ENCODE results near the gene EFHD2.
"Not testable (repeated sequence)": the region's sequence is repeated elsewhere in the genome, so short reads cannot be mapped to it uniquely, and the experiment has no call there.

The EFHD2 gene

DNA sequence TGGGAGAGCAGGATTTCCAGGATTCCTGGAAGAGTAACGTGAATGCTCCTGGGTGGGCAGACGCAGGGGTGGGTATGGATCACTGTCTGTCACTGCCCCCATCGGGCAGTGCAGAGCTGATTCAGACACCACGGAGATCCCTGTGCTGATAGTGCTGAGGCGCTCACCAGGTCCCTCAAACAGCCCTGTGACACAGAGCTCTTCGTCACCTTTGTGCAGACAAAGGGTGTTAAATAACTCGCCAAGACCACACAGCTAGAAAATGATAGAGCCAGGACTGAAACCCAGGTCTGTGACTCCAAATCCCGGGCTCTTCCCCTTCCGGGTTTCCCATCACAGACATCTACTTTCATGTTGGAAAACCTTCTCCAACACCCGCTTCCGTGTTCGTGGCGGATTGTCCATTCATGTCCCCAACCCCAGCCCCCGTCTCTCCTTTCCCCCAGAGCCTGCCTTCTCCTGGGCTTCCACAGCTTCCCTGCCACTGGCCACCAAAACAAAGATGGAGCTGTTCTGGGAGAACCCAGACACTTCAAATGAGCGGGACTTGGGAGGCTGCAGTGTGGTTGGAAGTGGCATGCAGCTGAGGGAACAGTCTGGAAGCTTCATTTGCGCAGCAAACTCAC is 2.6 kb downstream of the EFHD2 start:
- no peak for DNase-seq (ENCODE audit: low read depth)

DNA sequence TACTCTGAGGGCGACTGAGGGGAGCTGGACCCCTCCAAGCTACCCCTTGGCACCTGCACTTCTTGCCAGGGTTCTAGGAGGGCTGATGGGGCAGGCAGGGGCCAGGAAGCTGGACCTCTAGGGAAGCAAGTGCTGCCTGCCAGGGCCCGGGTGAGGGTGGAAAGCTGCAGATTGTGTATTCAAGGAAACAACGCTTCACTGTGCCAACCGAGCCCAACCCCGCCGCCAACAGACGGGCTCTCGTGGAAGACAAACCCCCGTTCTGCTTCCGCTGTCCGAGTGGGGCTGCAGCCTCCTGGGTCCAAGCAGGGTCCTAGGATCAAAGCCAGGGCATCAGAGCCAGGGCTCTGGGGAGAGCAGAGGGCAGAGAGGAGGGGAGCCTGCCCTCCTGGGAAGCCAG is 3.2 kb downstream of the EFHD2 start:
- no peak for DNase-seq (ENCODE audit: low read depth)

DNA sequence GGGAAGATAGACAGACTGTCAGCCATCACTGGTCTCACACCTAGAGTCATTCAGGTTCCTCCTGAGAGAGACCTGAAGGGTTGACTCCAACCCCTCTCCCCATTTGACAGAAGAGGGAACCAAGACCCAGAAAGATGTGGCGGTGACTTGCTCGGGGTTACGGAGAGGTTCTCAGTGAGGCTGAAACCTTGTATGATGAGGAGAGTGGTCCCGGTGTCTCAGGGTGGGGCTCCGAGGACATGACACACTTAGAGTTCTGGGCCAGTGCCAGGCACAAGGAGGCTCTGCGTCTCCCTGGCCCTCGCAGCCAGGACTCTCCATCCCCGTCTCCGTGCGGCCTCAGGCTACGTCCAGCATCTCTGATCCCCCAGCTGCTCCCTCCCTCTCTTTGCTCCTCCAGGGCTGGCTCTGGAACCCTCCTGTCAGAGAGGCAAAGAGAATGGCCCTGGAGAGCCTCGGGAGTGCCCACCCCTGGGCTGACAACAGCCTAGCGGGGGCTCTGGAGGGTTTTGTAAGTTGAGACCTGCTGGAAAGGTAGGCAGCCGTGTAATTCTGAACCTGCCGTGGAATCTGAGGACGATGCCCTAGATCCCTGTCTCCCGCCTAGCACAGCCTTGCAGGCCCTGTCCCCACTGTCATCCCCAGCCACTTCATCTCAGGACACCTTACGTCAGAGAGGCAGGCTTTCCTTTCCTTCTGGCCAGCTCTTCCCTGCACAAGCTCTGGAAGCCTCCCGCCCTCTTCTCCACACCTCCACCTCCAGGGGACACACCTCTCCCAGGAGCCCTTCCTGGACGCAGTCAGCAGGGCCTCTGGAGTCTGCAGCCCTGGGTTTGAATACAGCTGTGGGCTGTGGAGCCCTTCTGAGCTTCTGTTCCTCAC is 4.1 kb downstream of the EFHD2 start:
- no peak for DNase-seq (ENCODE audit: low read depth)

DNA sequence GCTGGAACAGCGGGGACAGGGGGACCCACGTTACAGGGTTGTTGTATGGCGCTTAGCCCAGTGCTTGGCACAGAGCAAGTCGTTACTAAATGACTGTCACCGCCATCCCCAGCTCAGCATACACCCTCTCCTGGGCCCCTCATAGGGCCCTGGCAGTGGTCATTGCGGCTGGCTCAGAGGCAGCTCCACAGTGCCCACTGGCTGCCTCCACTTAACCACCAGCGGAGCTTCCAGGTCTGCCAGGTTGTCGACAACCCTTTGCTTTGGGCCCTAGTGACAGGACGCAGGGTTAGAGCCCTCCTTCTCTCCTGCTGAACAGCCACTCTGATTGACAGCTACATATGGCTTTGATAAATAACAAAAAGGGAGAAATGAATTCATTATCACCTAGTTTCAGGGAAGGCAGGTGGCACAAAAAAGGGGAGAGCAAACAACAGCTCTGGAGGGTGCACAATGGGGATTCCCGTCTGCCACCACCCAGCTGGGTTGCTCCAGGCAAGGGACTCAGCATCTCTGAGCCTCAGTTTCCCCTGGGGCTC is 4.8 kb downstream of the EFHD2 start:
- DNase-seq (ENCODE audit: low read depth) = no peak

DNA sequence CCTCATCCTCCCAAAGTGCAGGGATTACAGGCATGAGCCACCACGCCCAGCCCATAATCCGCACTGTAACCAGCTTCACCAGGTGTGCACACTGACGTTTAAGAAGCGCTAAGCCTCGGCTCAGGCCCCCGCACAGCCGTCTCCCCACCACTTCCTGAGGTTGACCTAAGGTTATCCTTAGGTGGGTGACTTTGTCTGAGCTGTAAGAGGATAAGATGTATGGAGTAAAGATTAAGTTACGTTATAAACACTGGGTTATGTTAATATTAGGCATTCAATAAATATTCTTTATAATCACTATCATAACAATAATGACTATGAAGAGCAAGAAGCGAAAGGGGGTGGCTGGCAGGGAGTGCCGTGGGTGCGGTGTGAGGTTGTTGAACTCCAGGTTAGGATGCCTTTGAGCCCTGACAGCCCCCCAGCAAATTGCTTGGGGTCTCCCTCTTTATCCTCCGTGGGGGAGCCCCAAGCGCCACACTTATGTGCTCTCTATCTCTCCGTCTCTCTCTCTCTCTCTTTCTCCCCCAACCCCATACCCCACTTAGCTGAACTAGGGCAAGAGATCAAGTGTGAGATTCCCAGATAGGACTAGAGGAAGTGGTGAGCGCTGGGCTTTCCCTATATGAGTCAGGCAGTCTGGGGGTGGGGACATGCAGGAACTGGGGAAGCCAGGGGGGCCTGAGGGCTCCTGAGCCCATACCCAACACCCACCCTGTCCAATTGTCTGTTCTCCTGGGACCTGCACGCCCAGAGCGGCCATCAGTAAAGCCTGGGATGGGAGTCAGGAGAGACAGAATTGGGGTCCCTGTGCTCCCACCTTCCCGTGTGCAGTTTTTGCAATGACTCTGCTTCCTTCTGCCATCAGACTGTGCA is 7.6 kb downstream of the EFHD2 start:
- no peak for DNase-seq (ENCODE audit: low read depth)

DNA sequence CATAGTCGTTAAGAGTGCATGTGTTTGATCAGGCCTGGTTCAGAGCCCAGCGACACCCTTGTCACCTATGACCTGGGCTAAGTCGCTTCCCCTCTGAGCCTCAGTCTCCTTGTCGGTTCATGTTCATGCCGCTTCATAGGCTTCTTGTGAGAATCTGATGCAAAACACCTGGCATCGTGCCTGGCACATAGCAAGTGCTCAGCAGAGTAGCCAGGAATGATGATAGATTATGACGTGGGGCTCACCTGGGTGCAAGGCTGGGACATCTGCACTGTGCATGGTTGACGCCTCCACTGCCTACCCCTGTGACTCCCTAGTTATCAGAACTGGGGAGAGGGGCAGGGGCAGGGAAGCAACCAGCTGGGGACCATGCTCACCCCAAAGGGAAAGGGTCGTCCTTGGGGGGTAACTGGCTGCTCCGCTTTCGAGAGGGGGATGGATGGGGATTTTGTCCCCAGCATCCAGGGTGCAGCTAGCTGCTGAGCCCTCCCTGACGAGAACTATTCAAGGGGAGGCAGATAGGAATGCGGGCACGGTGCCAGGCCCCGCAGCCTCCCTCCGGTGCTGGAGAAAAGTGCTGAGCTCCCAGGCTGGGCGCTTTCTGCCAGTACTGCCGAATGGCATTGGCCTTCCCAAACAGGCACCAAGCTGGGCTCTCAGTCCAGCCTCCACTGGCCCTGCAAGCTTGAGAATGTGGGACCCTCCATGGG is 9.3 kb downstream of the EFHD2 start:
- DNase-seq (ENCODE audit: low read depth) = no peak

DNA sequence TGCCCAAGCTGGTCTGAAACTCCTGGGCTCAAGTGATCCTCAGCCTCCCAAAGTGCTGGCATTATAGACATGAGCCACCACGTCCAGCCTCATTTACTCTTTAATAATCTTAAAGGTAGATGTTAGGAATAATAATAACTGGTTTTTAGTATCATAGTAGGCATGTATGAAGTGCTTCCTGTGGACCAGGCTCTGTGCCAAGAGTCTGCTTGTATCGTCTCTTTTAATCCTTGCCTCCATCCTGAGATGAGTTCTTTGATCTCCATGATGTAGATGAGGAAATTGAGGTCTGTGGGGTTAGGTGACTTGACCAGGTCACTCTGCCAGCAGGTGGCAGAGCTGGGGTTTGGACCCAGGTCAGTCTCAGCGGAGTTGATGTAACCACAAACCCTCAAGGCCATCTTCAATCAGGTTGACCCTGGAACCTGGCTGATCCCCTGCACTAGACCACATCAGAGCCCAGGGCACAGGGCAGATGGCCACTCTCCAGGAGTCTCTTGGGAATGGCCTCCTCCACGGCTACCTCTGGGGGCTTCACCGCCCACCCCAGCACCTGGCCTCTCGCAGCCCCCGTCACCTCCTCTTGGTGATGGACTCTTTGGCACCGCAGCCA is 11.3 kb downstream of the EFHD2 start:
- DNase-seq (ENCODE audit: low read depth) = no peak

DNA sequence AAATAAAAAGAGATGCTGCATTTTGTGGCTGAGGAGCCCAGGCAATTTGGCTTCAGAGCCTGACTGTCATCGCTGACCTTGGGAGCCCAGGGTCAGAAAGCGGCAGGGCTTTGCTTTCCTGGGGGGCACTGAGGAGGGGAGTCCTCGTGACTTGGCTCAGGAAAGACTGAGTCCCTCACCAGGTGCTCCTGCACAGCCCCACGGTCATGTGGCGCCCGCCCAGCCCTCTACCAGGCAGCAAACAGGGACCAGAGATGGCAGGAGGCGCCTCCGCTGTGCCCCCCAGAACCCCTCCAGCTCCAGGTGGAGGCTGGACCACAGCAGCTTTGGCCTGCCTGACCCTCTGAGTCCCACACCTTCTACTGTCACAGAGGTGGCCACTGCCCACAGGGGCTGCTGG is 13.2 kb downstream of the EFHD2 start:
- DNase-seq (ENCODE audit: low read depth) = no peak

DNA sequence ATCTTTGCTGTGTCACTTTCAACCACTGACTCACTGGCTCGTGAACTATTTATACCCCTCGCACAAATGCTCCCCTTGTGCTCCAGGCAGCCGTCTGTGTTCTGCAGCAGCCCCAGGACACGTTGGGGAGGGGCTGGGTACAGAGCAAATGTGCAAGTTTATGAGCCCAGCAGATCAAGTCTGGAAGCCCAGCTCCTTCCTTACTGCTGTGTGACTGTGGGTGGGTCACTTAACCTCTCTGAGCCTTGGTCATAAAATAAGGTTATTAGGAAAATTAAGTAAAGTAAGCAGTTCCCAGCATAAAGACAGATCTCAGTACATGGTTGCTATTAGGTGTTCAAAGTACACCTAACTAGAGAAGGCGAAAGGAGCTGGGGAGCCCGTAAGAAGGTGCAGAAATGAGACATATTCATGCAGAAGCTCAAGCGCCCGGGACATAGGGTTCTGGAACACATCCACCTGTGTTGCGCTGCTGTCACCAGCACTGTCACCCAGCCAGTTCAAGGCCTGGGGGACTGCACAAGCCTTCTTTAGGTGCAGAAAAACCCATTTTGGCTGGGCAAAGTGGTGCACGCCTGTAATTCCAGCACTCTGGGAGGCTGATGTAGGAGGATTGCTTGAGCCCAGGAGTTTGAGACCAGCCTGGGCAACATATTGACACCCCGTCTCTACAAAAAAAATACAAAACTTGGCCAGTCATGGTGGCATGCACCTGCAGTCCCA is 13.8 kb downstream of the EFHD2 start:
- no peak for DNase-seq (ENCODE audit: low read depth)

DNA sequence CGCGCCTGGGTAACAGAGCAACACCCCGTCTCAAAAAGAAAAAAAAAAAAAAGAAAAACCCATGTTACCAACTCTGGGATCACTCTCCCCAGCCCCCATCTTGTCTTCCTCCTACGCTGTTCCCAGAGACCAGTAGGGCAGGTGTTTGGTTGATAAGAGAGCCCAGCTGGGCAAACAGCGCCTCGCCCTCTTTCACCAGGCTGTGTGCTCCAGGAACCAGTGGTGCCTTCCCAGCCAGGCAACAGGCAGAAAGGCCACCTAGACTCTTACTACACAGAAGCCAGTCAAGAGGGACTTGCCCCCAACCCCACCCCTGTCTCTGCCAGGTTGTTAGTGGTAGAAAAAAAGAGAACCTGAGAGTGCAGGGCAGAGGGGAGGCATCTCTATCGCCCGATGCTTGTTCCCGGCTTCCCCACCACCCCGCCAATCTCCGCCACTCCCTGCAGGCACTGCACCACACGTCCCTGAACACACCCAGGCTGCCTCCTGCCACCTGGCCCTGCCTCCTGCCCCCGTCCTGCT is 14.5 kb downstream of the EFHD2 start:
- DNase-seq (ENCODE audit: low read depth) = no peak

DNA sequence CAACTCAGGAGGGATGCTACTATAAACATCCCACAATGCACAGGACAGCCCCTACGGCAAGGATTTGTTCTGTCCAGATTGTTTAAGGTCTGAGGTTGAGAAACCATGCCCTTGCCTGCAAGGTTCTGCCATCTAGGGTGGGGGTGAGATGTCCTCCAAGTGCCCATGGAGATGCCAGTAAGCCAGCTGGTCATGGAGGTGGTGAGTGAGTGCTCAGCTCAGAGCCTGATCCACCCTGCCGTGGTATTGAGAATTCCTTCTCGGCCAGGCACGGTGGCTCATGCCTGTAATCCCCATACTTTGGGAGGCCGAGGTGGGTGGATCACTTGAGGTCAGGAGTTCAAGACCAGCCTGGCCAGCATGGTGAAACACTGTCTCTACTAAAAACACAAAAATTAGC is 15.3 kb downstream of the EFHD2 start:
- DNase-seq (ENCODE audit: low read depth) = no peak

DNA sequence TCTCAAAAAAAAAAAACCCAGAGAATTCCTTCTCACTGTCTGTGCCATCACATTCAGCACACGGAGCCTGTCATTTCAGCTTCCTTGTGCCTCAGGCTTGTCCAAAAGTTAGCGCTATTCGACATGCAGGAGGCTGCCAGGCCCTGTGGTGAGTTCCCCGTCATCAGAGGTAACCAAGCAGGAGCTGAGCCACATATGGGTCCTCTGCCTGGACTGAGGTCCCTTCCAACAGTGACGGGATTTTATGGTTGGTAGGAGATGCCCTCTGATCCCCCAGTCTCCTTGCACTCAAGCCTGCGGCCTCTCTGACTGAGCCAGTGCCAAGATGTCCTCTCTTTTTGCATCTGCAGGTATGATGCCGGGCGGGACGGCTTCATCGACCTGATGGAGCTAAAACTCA is 15.8 kb downstream of the EFHD2 start:
- no peak for DNase-seq (ENCODE audit: low read depth)

DNA sequence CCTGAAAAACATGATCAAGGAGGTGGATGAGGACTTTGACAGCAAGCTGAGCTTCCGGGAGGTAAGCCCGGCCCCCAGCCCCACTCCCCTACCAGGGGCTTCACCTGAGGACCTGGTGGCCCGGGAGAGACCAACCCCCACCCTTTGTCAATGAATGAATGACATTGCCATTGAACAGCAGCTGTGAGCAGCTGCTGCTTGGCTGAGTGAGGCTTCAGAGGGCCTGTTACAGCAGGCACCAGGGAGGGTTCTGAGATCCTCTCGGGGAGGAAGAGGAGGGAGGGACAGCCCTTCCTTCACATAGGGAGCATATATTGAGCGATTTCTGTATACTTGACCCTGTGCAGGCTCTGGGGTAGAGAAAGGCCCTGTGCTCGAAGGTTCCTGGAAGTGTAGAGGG is 16.3 kb downstream of the EFHD2 start:
- DNase-seq (ENCODE audit: low read depth) = no peak

DNA sequence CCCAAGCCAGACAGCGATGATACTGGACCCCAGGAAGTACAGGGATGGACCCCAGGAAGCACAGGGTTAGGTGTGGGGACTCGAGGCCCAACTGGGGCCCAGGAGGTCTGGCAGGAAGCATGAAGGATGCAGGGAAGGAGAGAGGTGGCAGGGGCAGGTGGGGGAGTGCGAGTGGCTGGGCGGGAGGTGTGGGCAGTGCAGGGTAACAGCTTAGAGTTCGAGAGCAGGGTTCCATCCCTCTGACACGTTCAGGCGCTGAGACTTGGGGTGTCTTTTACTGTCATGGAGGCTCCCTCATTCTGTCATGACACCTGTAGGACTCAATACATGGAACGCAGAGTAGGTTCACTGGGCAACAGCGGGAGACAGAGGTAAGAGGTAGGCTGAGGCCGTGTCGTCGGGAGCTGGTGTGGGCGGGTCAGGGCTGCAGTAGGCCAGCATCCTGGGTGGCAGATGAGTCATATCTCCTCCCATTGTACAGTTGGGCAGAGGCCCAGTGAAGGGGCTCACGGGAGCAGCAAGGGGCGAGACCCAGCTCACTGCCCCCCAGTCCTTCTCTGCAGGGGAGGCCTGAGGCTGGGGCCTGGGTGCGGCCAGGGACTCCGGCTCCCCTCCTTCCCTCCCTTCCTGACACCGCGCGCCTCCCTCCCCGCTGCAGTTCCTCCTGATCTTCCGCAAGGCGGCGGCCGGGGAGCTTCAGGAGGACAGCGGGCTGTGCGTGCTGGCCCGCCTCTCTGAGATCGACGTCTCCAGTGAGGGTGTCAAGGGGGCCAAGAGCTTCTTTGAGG is 17.0 kb downstream of the EFHD2 start:
- no peak for DNase-seq (ENCODE audit: low read depth)

DNA sequence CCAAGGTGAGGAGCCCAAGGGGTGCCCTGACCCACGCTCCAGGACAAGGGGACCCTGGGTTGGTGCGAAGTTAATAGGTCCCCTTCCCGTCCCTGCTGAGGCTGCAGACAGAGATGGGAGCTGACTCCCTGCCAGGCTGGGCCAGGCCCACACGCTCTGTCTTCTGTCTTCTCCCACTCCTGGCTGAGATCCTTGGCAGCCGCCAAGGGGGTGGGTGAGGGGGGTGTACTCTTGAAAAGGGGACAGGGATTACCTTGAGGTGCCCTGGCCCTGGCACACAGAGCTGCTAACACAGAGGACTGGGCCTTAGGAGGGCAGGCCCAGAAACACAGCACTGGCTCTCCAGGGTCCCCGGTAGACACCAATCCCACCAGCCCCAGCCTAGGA is 17.6 kb downstream of the EFHD2 start:
- DNase-seq (ENCODE audit: low read depth) = no peak

DNA sequence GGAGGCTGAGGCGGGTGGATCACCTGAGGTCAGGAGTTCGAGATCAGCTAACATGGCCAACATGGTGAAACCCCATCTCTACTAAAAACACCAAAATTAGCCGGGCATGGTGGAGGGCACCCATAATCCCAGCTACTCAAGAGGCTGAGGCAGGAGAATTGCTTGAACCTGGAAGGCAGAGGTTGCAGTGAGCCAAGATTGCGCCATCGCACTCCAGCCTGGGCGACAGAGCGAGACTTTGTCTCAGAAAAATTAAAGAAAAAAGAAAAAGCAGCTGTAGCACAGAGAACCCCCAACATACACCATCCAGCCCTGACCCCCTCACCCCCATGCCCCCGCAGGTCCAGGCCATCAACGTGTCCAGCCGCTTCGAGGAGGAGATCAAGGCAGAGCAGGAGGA is 18.6 kb downstream of the EFHD2 start:
- not testable (repeated sequence) for DNase-seq (ENCODE audit: low read depth)

DNA sequence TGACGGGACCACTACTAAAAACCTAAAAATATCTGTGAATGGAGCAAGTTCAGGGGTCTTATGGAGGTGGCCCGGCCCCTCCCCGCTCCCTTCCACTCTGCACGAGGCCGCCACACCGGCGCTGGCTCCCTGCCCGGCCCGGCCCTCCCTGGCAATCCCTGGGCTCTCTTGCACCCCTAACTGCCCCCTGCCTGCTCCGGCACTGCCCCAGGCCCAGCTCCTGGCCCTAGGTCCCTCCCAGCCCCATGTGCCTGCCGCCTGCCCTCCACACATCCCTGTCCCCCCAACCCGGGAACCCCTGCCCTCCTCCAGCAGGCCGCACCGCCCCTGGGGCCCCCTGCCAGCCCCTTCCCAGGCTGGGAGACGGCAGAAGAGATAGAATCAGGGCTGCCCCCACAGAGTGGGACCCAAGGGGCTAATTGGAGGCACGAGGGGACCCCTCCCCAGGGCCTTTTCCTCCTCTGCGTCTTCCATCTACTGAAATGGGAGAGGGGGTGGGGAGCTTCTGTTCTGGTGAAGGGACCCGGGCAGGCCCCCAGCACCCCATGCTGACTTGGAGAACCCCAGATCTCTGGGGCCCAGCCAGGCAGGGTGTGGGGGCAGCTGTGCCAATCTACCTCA is 19.2 kb downstream of the EFHD2 start:
- no peak for DNase-seq (ENCODE audit: low read depth)

DNA sequence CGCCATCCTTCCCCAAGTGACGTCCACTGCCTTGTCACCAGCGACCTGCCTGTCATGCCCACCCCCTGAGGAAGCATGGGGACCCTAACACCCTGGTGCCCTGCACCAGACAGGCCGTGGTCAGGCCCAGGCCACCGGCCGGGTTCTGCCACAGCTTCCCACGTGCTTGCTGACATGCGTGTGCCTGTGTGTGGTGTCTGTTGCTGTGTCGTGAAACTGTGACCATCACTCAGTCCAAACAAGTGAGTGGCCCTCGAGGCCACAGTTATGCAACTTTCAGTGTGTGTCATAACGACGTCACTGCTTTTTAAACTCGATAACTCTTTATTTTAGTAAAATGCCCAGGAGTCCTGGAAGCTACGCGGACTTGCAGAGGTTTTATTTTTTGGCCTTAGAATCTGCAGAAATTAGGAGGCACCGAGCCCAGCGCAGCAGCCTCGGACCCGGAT is 20.0 kb downstream of the EFHD2 start:
- no peak for DNase-seq (ENCODE audit: low read depth)
